ENCODE results near the gene HRAS.

DNA sequence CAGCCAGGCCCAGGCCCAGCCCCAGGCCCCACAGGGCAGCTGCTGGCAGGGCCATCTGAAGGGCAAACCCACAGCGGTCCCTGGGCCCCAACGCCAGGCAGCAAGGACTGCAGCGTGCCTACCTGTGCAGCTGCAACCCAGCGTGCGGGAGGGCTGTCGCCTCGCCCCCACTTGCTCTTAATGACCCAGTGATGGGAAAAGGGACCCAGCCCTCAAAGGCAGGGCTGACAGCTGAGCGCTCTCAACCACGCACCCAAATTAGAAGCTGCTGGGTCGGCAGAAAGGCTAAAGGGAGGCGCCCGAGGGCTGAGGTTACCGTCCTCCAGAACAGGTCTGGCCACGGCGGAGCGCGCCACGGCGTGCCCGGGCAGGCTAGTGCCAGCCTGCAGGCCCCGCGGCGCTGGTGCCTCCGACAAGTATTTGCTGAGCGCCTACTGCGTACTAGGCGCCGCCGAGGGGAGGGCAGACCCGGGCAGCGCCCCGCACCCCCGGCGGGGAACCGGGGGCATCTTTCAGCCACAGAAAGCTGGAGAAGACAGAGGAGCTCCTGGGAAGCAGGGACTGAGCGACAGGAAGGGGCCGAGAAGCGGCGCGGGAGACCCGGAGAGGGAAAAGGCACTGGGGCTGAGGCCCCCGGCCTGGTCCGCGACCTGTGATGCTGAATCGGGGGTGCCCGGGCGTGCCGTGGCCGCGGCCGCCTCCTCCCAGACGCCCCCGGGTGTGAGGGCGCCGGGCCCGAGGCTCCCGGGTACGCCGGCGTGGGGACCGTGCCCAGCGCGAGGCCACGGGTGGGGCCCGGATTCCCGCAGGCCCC lies 773 bp downstream of the HRAS start:
- TF ChIP-seq FOXP2 (optimal IDR thresholded peaks at IDR 0.05; ENCODE audit: control extremely low read depth, extremely low read length, insufficient read depth) (no peak), POLR2AphosphoS5 (IDR thresholded peaks at IDR 0.05; ENCODE audit: borderline replicate concordance, low read depth, low read length) (no peak), EZH2 (IDR thresholded peaks at IDR 0.05) (no peak)
